Chondrocyte (in vitro differentiated cells): ENCODE measurements around the gene KRT83. TPM values are rescaled to one million over a fixed set of nuclear protein-coding genes. Genes with fewer than 3 reads are reported as not detected.

ENCODE experiments used
- DNase-seq: peaks from one replicate; pipeline ENCODE4 v3.0.0; 2021; ENCODE audit warnings: mixed read lengths, low spot score
- H3K27ac Mint-ChIP-seq: one replicate; pipeline ENCODE4 v1.8.0; 2021; ENCODE audit warnings: mild to moderate bottlenecking, moderate library complexity, mixed read lengths; ENCODE audit not compliant: unreplicated experiment
- H3K27me3 Mint-ChIP-seq: 2 replicates; pipeline ENCODE4 v1.8.0; 2021; ENCODE audit warnings: low read depth, mixed read lengths
- H3K36me3 Mint-ChIP-seq: 2 replicates; pipeline ENCODE4 v1.8.0; 2021; ENCODE audit warnings: low read depth, mixed read lengths
- H3K4me1 Mint-ChIP-seq: 2 replicates; pipeline ENCODE4 v1.8.0; 2021; ENCODE audit warnings: low read depth, mild to moderate bottlenecking, mixed read lengths
- H3K4me3 Mint-ChIP-seq: one replicate; pipeline ENCODE4 v1.8.0; 2021; ENCODE audit warnings: mild to moderate bottlenecking, moderate library complexity, mixed read lengths; ENCODE audit not compliant: unreplicated experiment
- H3K9me3 Mint-ChIP-seq: 2 replicates; pipeline ENCODE4 v1.8.0; 2021; ENCODE audit warnings: low read depth, mixed read lengths
- CTCF ChIP-seq: fragments of 200-600 bp; sonication (generic); IDR thresholded peaks from 2 replicates; pipeline ENCODE4 v1.5.0; 2021; ENCODE audit warnings: antibody characterized with exemption, mild to moderate bottlenecking, moderate library complexity
- total RNA-seq: library from RNA; stranded (reverse); gene quantifications from 3 replicates; pipeline ENCODE4 v1.2.1, GENCODE V29; 2021

The KRT83 gene
- total RNA-seq, 1 donor from 2014 or later, result not detected

GRCh38 chr12:52314511-52314910 is 6.7 kb downstream of the KRT83 start:
- Mint-ChIP-seq H3K9me3 (no peaks in the 10 kb centered on the region), H3K36me3 (no peaks in the 10 kb centered on the region), H3K27me3 (peaks cover 34% of the 10 kb centered on the region), H3K27ac (no peak overlapping the region), H3K4me3 (no peak overlapping the region), H3K4me1 (no peaks in the 10 kb centered on the region)
- no peak for DNase-seq
- TF ChIP-seq CTCF, result no peak

GRCh38 chr12:52313926-52314325 is 7.3 kb downstream of the KRT83 start:
- H3K27me3 Mint-ChIP-seq, result peaks cover 28% of the 10 kb centered on the region
- H3K9me3 Mint-ChIP-seq, result no peaks in the 10 kb centered on the region
- no peaks in the 10 kb centered on the region for H3K36me3 Mint-ChIP-seq
- no peak overlapping the region for H3K4me3 Mint-ChIP-seq
- no peak for TF ChIP-seq CTCF
- no peak for DNase-seq
- H3K27ac Mint-ChIP-seq, result no peak overlapping the region
- H3K4me1 Mint-ChIP-seq, result peaks cover 2% of the 10 kb centered on the region

GRCh38 chr12:52313461-52313860 is 7.7 kb downstream of the KRT83 start:
- no peak overlapping the region for H3K4me3 Mint-ChIP-seq
- H3K4me1 Mint-ChIP-seq, result peaks cover 6% of the 10 kb centered on the region
- H3K27ac Mint-ChIP-seq, result no peak overlapping the region
- no peaks in the 10 kb centered on the region for H3K9me3 Mint-ChIP-seq
- no peak for DNase-seq
- peaks cover 25% of the 10 kb centered on the region for H3K27me3 Mint-ChIP-seq
- TF ChIP-seq CTCF, result no peak
- no peaks in the 10 kb centered on the region for H3K36me3 Mint-ChIP-seq

GRCh38 chr12:52312086-52312485 is 9.1 kb downstream of the KRT83 start:
- Mint-ChIP-seq H3K4me3 (no peak overlapping the region), H3K36me3 (no peaks in the 10 kb centered on the region), H3K9me3 (no peaks in the 10 kb centered on the region), H3K27ac (no peak overlapping the region), H3K27me3 (peaks cover 23% of the 10 kb centered on the region), H3K4me1 (peaks cover 16% of the 10 kb centered on the region)
- DNase-seq, result no peak
- TF ChIP-seq CTCF, result no peak

GRCh38 chr12:52311285-52311648 is 9.9 kb downstream of the KRT83 start:
- no peaks in the 10 kb centered on the region for H3K36me3 Mint-ChIP-seq
- no peak for TF ChIP-seq CTCF
- H3K4me3 Mint-ChIP-seq, result no peak overlapping the region
- peaks cover 16% of the 10 kb centered on the region for H3K4me1 Mint-ChIP-seq
- no peak for DNase-seq
- no peaks in the 10 kb centered on the region for H3K9me3 Mint-ChIP-seq
- H3K27me3 Mint-ChIP-seq, result peaks cover 23% of the 10 kb centered on the region
- no peak overlapping the region for H3K27ac Mint-ChIP-seq
